HCT116 (cell line): Measurements from ENCODE around the gene NRN1. TPM values are rescaled to one million over a fixed set of nuclear protein-coding genes. Genes with fewer than 3 reads are reported as not detected.

Experiments
- ATAC-seq: fragments of 200-7000 bp; cut with Tn5 transposase; 2 replicates; pipeline ENCODE4 v1.9.1; 2020; ENCODE audit warnings: mild to moderate bottlenecking, moderate library complexity
- BruUV-seq: library from RNA; stranded (reverse); fragments of 400-500 nt; replicated peaks from 2 replicates; lab custom pipeline; 2021; lab: Mats Ljungman, UMichigan
- CTCF ChIA-PET: fragments of 300-600 bp; sonication (Branson Sonifier 250); formaldehyde crosslinking; loops from one replicate; lab custom pipeline; 2021; ENCODE audit warnings: antibody characterized with exemption; lab: Charles Lee
- POLR2A ChIA-PET: fragments of 300-600, 350-600 bp; sonication (Branson Sonifier 250); formaldehyde crosslinking; loops from one replicate; lab custom pipeline; 2021; ENCODE audit warnings: antibody characterized with exemption; lab: Charles Lee
- RAD21 ChIA-PET, 2 experiments: fragments of 300-600 bp; sonication (Branson Sonifier 250); formaldehyde crosslinking; loops; one replicate each; lab custom pipeline; 2023; ENCODE audit warnings: low total read pairs in 2 of 2; ENCODE audit not compliant: uncharacterized antibody in 2 of 2, unreplicated experiment in 2 of 2, low non-redundant PET in 1 of 2; lab: Charles Lee
- DNase-seq: peaks from one replicate; pipeline ENCODE4 v3.0.0-alpha.2; 2010; ENCODE audit warnings: low read depth, low spot score
- H2AFZ ChIP-seq: fragments of 200-600 bp; shearing (Covaris generic), sonication (generic); 2 replicates; pipeline ENCODE4 v1.6.1; 2017; ENCODE audit warnings: low read depth, mixed run types, mixed read lengths, antibody characterized with exemption, low read length; ENCODE audit not compliant: poor library complexity, severe bottlenecking
- H3K27ac ChIP-seq: 2 replicates; pipeline ENCODE4 v1.5.1; 2012; ENCODE audit warnings: low read depth, low read length
- H3K27me3 ChIP-seq: fragments of 200-600 bp; sonication (generic); 2 replicates; pipeline ENCODE4 v1.6.1; 2016; ENCODE audit warnings: mixed run types, low read length, mixed read lengths; ENCODE audit not compliant: insufficient read depth
- H3K36me3 ChIP-seq, 2 experiments: fragments of 200-500 bp in 1 of 2; fragments of 200-600 bp in 1 of 2; sonication (Bioruptor generic) in 1 of 2; sonication (generic) in 1 of 2; 2 replicates each; pipeline versions ENCODE4 v1.5.1 to v1.6.1; 2014 to 2016; ENCODE audit warnings: low read length in 2 of 2, inconsistent platforms in 1 of 2, mixed read lengths in 1 of 2, mixed run types in 1 of 2; ENCODE audit not compliant: insufficient read depth in 2 of 2, control insufficient read depth in 1 of 2
- H3K4me1 ChIP-seq, 2 experiments: fragments of 200-600 bp in 1 of 2; sonication (generic) in 1 of 2; 2 replicates each; pipeline versions ENCODE4 v1.5.1 to v1.6.1; 2012 to 2017; ENCODE audit warnings: low read length in 2 of 2, inconsistent platforms in 1 of 2, mild to moderate bottlenecking in 1 of 2, mixed read lengths in 1 of 2, mixed run types in 1 of 2, moderate library complexity in 1 of 2; ENCODE audit not compliant: insufficient read depth in 2 of 2, control insufficient read depth in 1 of 2
- H3K4me2 ChIP-seq: fragments of 200-600 bp; sonication (generic); 2 replicates; pipeline ENCODE4 v1.6.1; 2017; ENCODE audit warnings: mixed run types, low read length, mixed read lengths
- H3K4me3 ChIP-seq, 2 experiments: fragments of 200-600 bp in 1 of 2; sonication (generic) in 1 of 2; replicated peaks in 1 of 2; 2 replicates each; pipeline ENCODE4 v1.5.1; 2011 to 2016; ENCODE audit warnings: low read length in 2 of 2, control low read depth in 1 of 2, low read depth in 1 of 2, mild to moderate bottlenecking in 1 of 2, mixed read lengths in 1 of 2, mixed run types in 1 of 2
- H3K79me2 ChIP-seq: fragments of 200-600 bp; sonication (generic); 2 replicates; pipeline ENCODE4 v1.6.1; 2017; ENCODE audit warnings: mild to moderate bottlenecking, mixed run types, low read length, moderate library complexity, mixed read lengths; ENCODE audit not compliant: insufficient read depth
- H3K9ac ChIP-seq: fragments of 200-600 bp; sonication (generic); 2 replicates; pipeline ENCODE4 v1.6.1; 2016; ENCODE audit warnings: low read length, mixed read lengths
- H3K9me2 ChIP-seq: fragments of 200-600 bp; sonication (generic), shearing (Covaris generic); 2 replicates; pipeline ENCODE4 v1.6.1; 2017; ENCODE audit warnings: mixed run types, mild to moderate bottlenecking, moderate library complexity; ENCODE audit not compliant: insufficient read depth
- H3K9me3 ChIP-seq, 2 experiments: fragments of 200-500 bp in 1 of 2; fragments of 200-600 bp in 1 of 2; sonication (Bioruptor generic) in 1 of 2; sonication (generic) in 1 of 2; 2 replicates each; pipeline ENCODE4 v1.6.1; 2014 to 2017; ENCODE audit warnings: low read length in 2 of 2, mixed read lengths in 2 of 2, inconsistent platforms in 1 of 2, low read depth in 1 of 2, mild to moderate bottlenecking in 1 of 2, mixed run types in 1 of 2, moderate library complexity in 1 of 2; ENCODE audit not compliant: control insufficient read depth in 1 of 2, insufficient read depth in 1 of 2
- H4K20me1 ChIP-seq: fragments of 200-600 bp; sonication (generic), shearing (Covaris generic); 2 replicates; pipeline ENCODE4 v1.6.1; 2017; ENCODE audit warnings: mixed run types, mild to moderate bottlenecking, moderate library complexity; ENCODE audit not compliant: insufficient read depth
- CEBPB ChIP-seq: IDR thresholded peaks from 2 replicates; pipeline ENCODE4 v1.6.1; 2012; ENCODE audit warnings: low read depth
- FOSL1 ChIP-seq: IDR thresholded peaks from 2 replicates; pipeline ENCODE4 v1.6.1; 2012; ENCODE audit warnings: low read depth
- JUND ChIP-seq: IDR thresholded peaks from 2 replicates; pipeline ENCODE4 v1.6.1; 2012
- MAX ChIP-seq: IDR thresholded peaks from 2 replicates; pipeline ENCODE4 v1.6.1; 2012
- POLR2AphosphoS5 ChIP-seq: IDR thresholded peaks from 2 replicates; pipeline ENCODE4 v1.6.1; 2011; ENCODE audit warnings: mild to moderate bottlenecking, low read depth, low read length, moderate library complexity
- RAD21 ChIP-seq: IDR thresholded peaks from 2 replicates; pipeline ENCODE4 v1.6.1; 2012; ENCODE audit warnings: low read depth, mild to moderate bottlenecking
- SIN3A ChIP-seq: IDR thresholded peaks from 2 replicates; pipeline ENCODE4 v1.6.1; 2012; ENCODE audit warnings: low read depth
- SRF ChIP-seq: IDR thresholded peaks from 2 replicates; pipeline ENCODE4 v1.6.1; 2012; ENCODE audit warnings: low read depth
- ZFX ChIP-seq: fragments of 450-650 bp; IDR thresholded peaks from 2 replicates; pipeline ENCODE4 v1.6.1; 2017
- ZNF274 ChIP-seq: fragments of 200-500 bp; sonication (Bioruptor generic); IDR thresholded peaks from 2 replicates; pipeline ENCODE4 v1.6.1; 2014; ENCODE audit warnings: mild to moderate bottlenecking, low read depth, low read length, inconsistent platforms
- intact Hi-C: fragments of 100-400 bp; cut with micrococcal nuclease; formaldehyde crosslinking; loops from 2 replicates; pipeline ENCODE4 v1.10.0; 2022
- total RNA-seq: library from RNA; stranded (reverse); gene quantifications from one replicate; pipeline ENCODE4 v1.2.1, GENCODE V29; 2021; ENCODE audit not compliant: unreplicated experiment
- TF ChIP-seq, protein P1 (sequence below): IDR thresholded peaks from 2 replicates; pipeline ENCODE4 v1.6.1; 2012; ENCODE audit warnings: low read depth

Gene NRN1
- total RNA-seq, 1 experiment from 2014 or later = not detected

DNA sequence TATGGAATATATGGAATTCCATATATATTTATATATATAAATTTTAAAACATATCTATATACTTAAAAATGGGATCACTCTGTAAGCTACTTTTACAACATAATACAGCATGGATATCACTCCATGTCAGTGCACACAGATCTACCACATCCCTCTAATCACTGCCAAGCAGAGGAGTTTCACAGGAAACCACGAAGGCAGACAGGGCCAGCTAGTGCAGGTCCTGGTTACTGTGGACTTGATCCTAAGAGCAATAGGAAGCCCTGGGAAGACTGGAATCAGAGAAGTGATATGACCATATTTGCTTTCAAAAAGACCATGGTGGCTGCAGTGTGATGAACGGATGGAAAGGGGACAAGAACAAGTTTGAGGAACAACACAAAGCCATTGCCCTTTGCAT is 40.0 kb upstream of the NRN1 start:
- intact Hi-C loops = no loop called here
- CTCF ChIA-PET = no interaction called here

DNA sequence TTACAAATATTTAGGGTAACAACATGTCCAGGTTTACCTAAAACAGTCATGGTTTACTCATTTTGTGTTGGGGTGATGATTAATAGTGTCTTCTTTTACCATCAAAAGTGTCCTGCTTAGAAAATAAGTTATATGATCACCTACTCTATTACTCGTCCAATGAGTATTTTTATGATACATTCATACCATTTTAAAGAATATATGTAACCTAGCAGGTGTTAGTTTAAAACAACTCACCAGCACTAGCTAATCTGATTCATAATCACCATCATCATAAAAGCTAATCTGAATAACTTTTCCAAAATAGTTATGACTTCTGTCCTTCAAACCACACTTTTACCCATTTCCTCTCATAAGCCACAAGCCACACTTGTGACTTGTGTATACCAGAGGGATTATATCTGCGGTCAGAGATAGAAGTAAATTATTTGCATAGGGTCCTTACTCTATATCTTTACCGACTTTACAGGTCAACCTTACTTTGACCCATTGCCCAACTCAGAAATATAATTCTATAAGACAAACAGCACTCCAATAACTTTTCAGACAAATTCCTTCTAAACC is 33.3 kb upstream of the NRN1 start:
- intact Hi-C loops = no loop called here
- POLR2A ChIA-PET = no interaction called here
- ATAC-seq = no peak

More for the DNA sequence above, 40.0 kb upstream of the NRN1 start:
- no peak overlapping the region for H3K27ac ChIP-seq
- no peak overlapping the region for H2AFZ ChIP-seq
- DNase-seq = no peak
- H3K4me1 ChIP-seq = no peaks in the 10 kb centered on the region
- no peaks in the 10 kb centered on the region for H3K36me3 ChIP-seq
- no peak for TF ChIP-seq POLR2AphosphoS5
- no peak for TF ChIP-seq SRF
- TF ChIP-seq, all 23 proteins: peak for 0
- Histone ChIP-seq H3K79me2 (no peaks in the 10 kb centered on the region), H3K4me3 (no peak overlapping the region), H4K20me1 (no peaks in the 10 kb centered on the region), H3K4me2 (no peak overlapping the region), H3K9me3 (no peaks in the 10 kb centered on the region), H3K9me2 (no peaks in the 10 kb centered on the region), H3K9ac (no peak overlapping the region), H3K27me3 (peaks cover 8% of the 10 kb centered on the region; the same call in 1 of the 2 replicates)
- RAD21 ChIA-PET = no interaction called here
- ATAC-seq = no peak
- BruUV-seq = no TSS peak
- POLR2A ChIA-PET = no interaction called here

More for the DNA sequence above, 33.3 kb upstream of the NRN1 start:
- Histone ChIP-seq H2AFZ (no peak overlapping the region), H3K27me3 (peaks cover 22% of the 10 kb centered on the region), H4K20me1 (no peaks in the 10 kb centered on the region), H3K4me3 (no peak overlapping the region), H3K79me2 (no peaks in the 10 kb centered on the region), H3K27ac (no peak overlapping the region), H3K9ac (no peak overlapping the region), H3K9me2 (no peaks in the 10 kb centered on the region), H3K36me3 (no peaks in the 10 kb centered on the region), H3K4me1 (no peaks in the 10 kb centered on the region), H3K4me2 (no peak overlapping the region), H3K9me3 (no peaks in the 10 kb centered on the region)
- DNase-seq = no peak
- TF ChIP-seq SRF (no peak), SIN3A (no peak), JUND (no peak), MAX (no peak), ZFX (no peak), CEBPB (no peak), FOSL1 (no peak), RAD21 (no peak), ZNF274 (no peak)
- TF ChIP-seq, protein P1, sequence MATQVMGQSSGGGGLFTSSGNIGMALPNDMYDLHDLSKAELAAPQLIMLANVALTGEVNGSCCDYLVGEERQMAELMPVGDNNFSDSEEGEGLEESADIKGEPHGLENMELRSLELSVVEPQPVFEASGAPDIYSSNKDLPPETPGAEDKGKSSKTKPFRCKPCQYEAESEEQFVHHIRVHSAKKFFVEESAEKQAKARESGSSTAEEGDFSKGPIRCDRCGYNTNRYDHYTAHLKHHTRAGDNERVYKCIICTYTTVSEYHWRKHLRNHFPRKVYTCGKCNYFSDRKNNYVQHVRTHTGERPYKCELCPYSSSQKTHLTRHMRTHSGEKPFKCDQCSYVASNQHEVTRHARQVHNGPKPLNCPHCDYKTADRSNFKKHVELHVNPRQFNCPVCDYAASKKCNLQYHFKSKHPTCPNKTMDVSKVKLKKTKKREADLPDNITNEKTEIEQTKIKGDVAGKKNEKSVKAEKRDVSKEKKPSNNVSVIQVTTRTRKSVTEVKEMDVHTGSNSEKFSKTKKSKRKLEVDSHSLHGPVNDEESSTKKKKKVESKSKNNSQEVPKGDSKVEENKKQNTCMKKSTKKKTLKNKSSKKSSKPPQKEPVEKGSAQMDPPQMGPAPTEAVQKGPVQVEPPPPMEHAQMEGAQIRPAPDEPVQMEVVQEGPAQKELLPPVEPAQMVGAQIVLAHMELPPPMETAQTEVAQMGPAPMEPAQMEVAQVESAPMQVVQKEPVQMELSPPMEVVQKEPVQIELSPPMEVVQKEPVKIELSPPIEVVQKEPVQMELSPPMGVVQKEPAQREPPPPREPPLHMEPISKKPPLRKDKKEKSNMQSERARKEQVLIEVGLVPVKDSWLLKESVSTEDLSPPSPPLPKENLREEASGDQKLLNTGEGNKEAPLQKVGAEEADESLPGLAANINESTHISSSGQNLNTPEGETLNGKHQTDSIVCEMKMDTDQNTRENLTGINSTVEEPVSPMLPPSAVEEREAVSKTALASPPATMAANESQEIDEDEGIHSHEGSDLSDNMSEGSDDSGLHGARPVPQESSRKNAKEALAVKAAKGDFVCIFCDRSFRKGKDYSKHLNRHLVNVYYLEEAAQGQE = no peak
- CTCF ChIA-PET = no interaction called here
- RAD21 ChIA-PET = no interaction called here
- no TSS peak for BruUV-seq
